OCI-LY3 (cell line): ENCODE data around the gene LCNL1.

Source experiments
- H2AFZ ChIP-seq: fragments of 200-600, 300-600 bp; shearing (Covaris generic); 2 replicates; pipeline ENCODE4 v1.6.0; 2014; ENCODE audit warnings: antibody characterized with exemption, low read depth, low read length
- H3K27ac ChIP-seq: fragments of 200-600, 300-600 bp; sonication (generic); 2 replicates; pipeline ENCODE4 v1.5.1; 2014; ENCODE audit warnings: mild to moderate bottlenecking, low read length, moderate library complexity, mixed read lengths
- H3K27me3 ChIP-seq: fragments of 200-600, 300-600 bp; sonication (generic); 2 replicates; pipeline ENCODE4 v1.6.1; 2014; ENCODE audit warnings: low read depth, low read length, mixed read lengths
- H3K36me3 ChIP-seq: fragments of 200-600, 300-600 bp; sonication (generic); replicated peaks from 2 replicates; pipeline ENCODE3; 2014; ENCODE audit warnings: low read depth, low read length, mixed read lengths
- H3K4me1 ChIP-seq: fragments of 300-600, 200-600 bp; sonication (generic); 2 replicates; pipeline ENCODE4 v1.6.1; 2014; ENCODE audit warnings: low read length, mixed read lengths
- H3K4me2 ChIP-seq: fragments of 200-600, 300-600 bp; sonication (generic); 2 replicates; pipeline ENCODE4 v1.6.1; 2014; ENCODE audit warnings: low read length, mixed read lengths
- H3K4me3 ChIP-seq: fragments of 300-600, 200-600 bp; sonication (generic); 2 replicates; pipeline ENCODE4 v1.5.1; 2014; ENCODE audit warnings: antibody characterized with exemption, mild to moderate bottlenecking, low read length, moderate library complexity
- H3K79me2 ChIP-seq: fragments of 300-600, 200-600 bp; shearing (Covaris generic); 2 replicates; pipeline ENCODE4 v1.6.1; 2014; ENCODE audit warnings: mild to moderate bottlenecking, low read length, mixed read lengths
- H3K9ac ChIP-seq: fragments of 300-600, 200-600 bp; shearing (Covaris generic); 2 replicates; pipeline ENCODE4 v1.6.0; 2014; ENCODE audit warnings: mild to moderate bottlenecking, low read length, moderate library complexity
- H3K9me3 ChIP-seq: fragments of 200-600, 300-600 bp; shearing (Covaris generic); 2 replicates; pipeline ENCODE4 v1.6.1; 2014; ENCODE audit warnings: low read length, mixed read lengths; ENCODE audit not compliant: insufficient read depth
- H4K20me1 ChIP-seq: fragments of 200-600, 300-600 bp; sonication (generic); 2 replicates; pipeline ENCODE4 v1.6.1; 2016; ENCODE audit warnings: low read length, mixed read lengths; ENCODE audit not compliant: insufficient read depth
- EZH2phosphoT487 ChIP-seq: fragments of 200-600 bp; shearing (Covaris generic); IDR thresholded peaks from 2 replicates; pipeline ENCODE4 v1.6.1; 2018; ENCODE audit warnings: antibody characterized with exemption, mixed run types, low read depth
- TF ChIP-seq, protein P1 (sequence below): fragments of 200-600, 300-600 bp; sonication (generic); IDR thresholded peaks from 2 replicates; pipeline ENCODE4 v1.5.1; 2014; ENCODE audit warnings: antibody characterized with exemption, low read length, low read depth

Gene LCNL1

DNA sequence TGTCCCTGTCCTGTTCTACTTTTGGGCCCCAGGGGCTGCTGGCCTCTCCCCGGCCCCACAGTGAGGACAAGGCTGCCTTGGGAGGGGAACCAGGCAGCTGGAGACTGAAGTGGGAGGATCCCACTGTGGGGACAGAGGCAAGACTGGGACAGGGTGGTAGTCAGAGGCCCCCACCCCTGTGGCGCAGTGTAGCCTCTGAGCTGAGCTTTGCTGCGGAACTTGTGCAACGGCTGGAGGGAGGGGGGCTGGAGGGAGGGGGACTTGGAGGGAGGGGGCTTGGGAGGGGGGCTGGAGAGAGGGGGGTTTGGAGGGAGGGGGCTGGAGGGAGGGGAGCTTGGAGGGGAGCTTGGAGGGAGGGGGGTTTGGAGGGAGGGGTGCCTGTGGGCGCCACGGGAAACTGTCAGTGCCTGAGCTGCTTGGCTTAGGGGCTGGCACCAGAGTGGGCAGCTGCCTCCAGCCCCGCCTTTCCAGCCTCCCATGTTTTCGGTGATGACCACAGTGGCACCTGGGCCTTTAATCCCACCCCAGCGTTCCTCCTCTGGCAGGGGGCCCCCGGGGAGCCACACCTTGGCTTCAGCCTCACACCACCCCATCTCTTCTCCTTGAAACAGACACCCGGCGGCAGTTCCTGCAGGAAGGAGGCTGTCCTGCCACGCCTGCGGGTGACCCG is 51.4 kb downstream of the LCNL1 start:
- Histone ChIP-seq H3K9ac (peak overlapping the region; percentile 58), H3K4me2 (peak overlapping the region; percentile 97), H3K4me1 (peaks cover 36% of the 10 kb centered on the region), H3K4me3 (peak overlapping the region; percentile 72), H3K79me2 (no peaks in the 10 kb centered on the region), H3K36me3 (no peaks in the 10 kb centered on the region), H2AFZ (no peak overlapping the region), H3K9me3 (no peaks in the 10 kb centered on the region), H4K20me1 (no peaks in the 10 kb centered on the region), H3K27me3 (0 out of 2 replicates have a peak, but pooled peaks cover 6% of the 10 kb centered on the region), H3K27ac (peak overlapping the region; percentile 81)
- TF ChIP-seq, protein P1, sequence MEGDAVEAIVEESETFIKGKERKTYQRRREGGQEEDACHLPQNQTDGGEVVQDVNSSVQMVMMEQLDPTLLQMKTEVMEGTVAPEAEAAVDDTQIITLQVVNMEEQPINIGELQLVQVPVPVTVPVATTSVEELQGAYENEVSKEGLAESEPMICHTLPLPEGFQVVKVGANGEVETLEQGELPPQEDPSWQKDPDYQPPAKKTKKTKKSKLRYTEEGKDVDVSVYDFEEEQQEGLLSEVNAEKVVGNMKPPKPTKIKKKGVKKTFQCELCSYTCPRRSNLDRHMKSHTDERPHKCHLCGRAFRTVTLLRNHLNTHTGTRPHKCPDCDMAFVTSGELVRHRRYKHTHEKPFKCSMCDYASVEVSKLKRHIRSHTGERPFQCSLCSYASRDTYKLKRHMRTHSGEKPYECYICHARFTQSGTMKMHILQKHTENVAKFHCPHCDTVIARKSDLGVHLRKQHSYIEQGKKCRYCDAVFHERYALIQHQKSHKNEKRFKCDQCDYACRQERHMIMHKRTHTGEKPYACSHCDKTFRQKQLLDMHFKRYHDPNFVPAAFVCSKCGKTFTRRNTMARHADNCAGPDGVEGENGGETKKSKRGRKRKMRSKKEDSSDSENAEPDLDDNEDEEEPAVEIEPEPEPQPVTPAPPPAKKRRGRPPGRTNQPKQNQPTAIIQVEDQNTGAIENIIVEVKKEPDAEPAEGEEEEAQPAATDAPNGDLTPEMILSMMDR, result no peak
- no peak for TF ChIP-seq EZH2phosphoT487

DNA sequence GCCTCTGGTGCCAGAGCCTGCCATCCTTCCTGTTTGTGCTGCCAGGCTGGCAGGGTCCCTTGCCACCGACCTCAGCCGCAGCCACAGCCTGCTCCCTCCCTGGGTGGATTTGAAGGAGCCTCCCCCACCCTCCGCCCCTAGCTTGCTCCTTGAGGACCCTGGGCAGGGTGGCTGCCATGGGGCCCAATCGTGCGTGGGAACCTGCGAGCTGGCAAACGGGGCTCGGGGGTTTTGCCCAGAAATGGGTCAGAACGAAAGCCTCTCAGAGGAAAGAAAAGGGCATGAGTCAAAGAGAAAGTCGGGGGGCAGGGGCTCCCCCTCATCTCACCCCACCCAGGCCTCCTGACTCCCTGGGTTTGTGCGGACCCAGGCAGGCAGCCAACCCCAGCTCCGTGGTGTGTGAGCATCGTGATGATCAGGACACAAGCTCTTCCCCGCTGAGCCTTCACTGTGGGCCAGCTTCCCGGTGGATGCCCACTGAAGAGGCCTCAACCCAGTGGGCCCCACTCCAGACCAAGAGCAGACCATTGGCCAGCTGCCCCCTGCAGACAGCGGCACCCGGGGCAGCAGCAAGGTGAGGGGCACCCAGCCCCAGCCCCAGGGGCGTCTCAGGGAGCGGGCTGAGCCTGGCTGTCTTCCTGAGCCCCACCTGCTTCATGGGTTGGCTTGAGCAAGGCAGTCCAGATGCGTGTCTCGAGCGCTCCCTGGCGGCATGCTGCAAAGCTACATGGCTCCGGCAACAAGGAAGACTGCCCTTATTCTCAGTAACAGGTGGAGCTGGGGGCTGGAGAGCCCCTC is 52.1 kb downstream of the LCNL1 start:
- peaks cover 30% of the 10 kb centered on the region for H3K4me1 ChIP-seq
- peak overlapping the region; percentile 58 for H3K9ac ChIP-seq
- no peaks in the 10 kb centered on the region for H3K36me3 ChIP-seq
- no peak for TF ChIP-seq EZH2phosphoT487
- TF ChIP-seq, protein P1, result peak; percentile 87
- 0 out of 2 replicates have a peak, but pooled peaks cover 9% of the 10 kb centered on the region for H3K27me3 ChIP-seq
- peak overlapping the region; percentile 97 for H3K4me2 ChIP-seq
- H3K9me3 ChIP-seq, result no peaks in the 10 kb centered on the region
- no peaks in the 10 kb centered on the region for H4K20me1 ChIP-seq
- H2AFZ ChIP-seq, result no peak overlapping the region
- H3K79me2 ChIP-seq, result no peaks in the 10 kb centered on the region
- H3K4me3 ChIP-seq, result peak overlapping the region; percentile 72
- H3K27ac ChIP-seq, result peak overlapping the region; percentile 81
